ENCODE measurements around the gene DDR2. TPM values are rescaled to one million over a fixed set of nuclear protein-coding genes. Genes with fewer than 3 reads are reported as not detected.
"Not testable (repeated sequence)": the region's sequence is repeated elsewhere in the genome, so short reads cannot be mapped to it uniquely, and the experiment has no call there.

DDR2 gene
- total and polyA plus RNA-seq, 3 experiments from 2014 or later = 0.09 to 0.20 (median 0.13) TPM

DNA sequence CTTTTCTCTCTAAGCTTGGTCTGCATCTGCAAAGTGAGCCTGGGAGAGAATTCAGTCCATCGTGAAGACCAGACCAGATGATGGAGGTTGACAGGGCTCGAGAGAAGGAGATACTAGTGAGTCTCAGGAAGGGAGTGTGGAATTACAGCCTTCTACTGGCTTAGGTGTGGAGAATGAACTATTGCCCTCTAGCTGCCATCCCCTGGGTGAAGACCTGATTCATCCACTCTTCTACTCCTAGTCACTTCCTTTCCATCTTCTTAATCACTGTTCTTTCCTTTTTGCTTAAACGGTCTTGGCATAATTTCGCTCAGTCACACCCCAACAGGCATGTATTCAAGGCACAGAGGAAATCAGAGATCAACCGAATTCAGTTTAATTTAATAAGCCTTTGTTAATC lies 124.3 kb downstream of the DDR2 start:
- H3K9me3 Mint-ChIP-seq = peaks cover 0 to 3% (median 0%) of the 10 kb centered on the region in 5 donors
- no peaks in the 10 kb centered on the region for H3K36me3 ChIP-seq (ENCODE audit: insufficient read depth, low read length)
- H3K4me3 ChIP-seq (ENCODE audit: low read length) = no peak overlapping the region
- peaks cover 0 to 1% (median 0%) of the 10 kb centered on the region in 3 donors for H3K36me3 Mint-ChIP-seq
- POLR2A ChIA-PET = no interaction called here
- DNase-seq = no peak
- H3K4me3 Mint-ChIP-seq = no peak overlapping the region
- CTCF ChIA-PET = no interaction called here
- H3K27me3 Mint-ChIP-seq = no peaks in the 10 kb centered on the region
- H3K27ac Mint-ChIP-seq = no peak overlapping the region
- H3K27me3 ChIP-seq (ENCODE audit: insufficient read depth, low read length, poor library complexity, severe bottlenecking) = no peaks in the 10 kb centered on the region
- H3K4me1 ChIP-seq (ENCODE audit: insufficient read depth, low read length) = no peaks in the 10 kb centered on the region
- H3K4me1 Mint-ChIP-seq = no peaks in the 10 kb centered on the region
- no peaks in the 10 kb centered on the region for H3K9me3 ChIP-seq (ENCODE audit: low read length)
- no peak overlapping the region for H3K27ac ChIP-seq (ENCODE audit: low read depth, low read length)

DNA sequence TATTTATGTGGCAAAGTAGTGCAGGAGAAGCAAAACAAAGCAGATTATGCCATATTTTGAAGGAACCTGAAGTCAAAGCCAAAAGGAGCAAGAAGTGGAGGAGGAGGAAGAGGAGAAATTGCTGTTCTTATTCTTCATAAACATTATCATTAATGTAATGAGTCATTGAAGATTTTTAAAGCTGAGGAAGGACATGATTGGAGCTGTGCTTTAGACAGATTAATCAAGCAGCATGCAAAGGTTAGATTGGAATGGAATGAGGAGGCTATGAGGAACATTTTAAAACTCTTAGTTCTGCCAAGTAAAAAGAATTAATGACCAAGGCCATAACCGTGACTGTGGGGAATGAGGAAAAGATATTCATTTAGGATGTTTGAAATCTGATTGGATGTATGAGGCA lies 125.2 kb downstream of the DDR2 start:
- Histone ChIP-seq H3K9me3 (ENCODE audit: low read length) (no peaks in the 10 kb centered on the region), H3K27me3 (ENCODE audit: insufficient read depth, low read length, poor library complexity, severe bottlenecking) (no peaks in the 10 kb centered on the region), H3K27ac (ENCODE audit: low read depth, low read length) (no peak overlapping the region), H3K36me3 (ENCODE audit: insufficient read depth, low read length) (no peaks in the 10 kb centered on the region), H3K4me1 (ENCODE audit: insufficient read depth, low read length) (no peaks in the 10 kb centered on the region), H3K4me3 (ENCODE audit: low read length) (no peak overlapping the region)
- Mint-ChIP-seq H3K36me3 (peaks cover 0 to 1% (median 0%) of the 10 kb centered on the region in 3 donors), H3K27ac (no peak overlapping the region), H3K4me1 (no peaks in the 10 kb centered on the region), H3K27me3 (no peaks in the 10 kb centered on the region), H3K4me3 (no peak overlapping the region), H3K9me3 (no peaks in the 10 kb centered on the region)
- ChIA-PET POLR2A (no interaction called here), CTCF (no interaction called here)
- DNase-seq = no peak

DNA sequence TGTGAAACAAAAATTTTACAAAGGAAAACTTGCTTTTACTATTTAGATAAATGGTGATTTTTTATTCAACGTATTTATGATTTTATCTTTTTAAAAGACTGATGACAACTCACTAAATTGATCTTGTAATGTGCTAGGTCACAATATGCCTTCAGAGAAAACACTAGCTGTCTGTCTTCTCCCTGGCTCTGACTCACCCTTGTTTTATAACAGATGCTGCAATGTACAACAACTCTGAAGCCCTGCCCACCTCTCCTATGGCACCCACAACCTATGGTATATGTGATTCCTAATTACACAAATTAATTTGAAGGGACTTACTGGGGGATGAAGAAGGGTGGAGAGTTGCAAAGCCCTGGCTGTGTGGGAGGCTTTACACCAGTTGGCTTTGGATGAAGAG lies 133.5 kb downstream of the DDR2 start:
- POLR2A ChIA-PET = no interaction called here
- no peak overlapping the region for H3K4me3 ChIP-seq (ENCODE audit: low read length)
- no peaks in the 10 kb centered on the region for H3K4me1 ChIP-seq (ENCODE audit: insufficient read depth, low read length)
- no peak overlapping the region for H3K27ac ChIP-seq (ENCODE audit: low read depth, low read length)
- Mint-ChIP-seq H3K27ac (no peak overlapping the region), H3K36me3 (peaks cover 0 to 3% (median 0%) of the 10 kb centered on the region in 3 donors), H3K27me3 (peaks cover 0 to 3% of the 10 kb centered on the region in 2 donors), H3K4me3 (no peak overlapping the region), H3K9me3 (no peaks in the 10 kb centered on the region), H3K4me1 (no peaks in the 10 kb centered on the region)
- CTCF ChIA-PET = no interaction called here
- H3K27me3 ChIP-seq (ENCODE audit: insufficient read depth, low read length, poor library complexity, severe bottlenecking) = no peaks in the 10 kb centered on the region
- no peak for DNase-seq
- H3K9me3 ChIP-seq (ENCODE audit: low read length) = no peaks in the 10 kb centered on the region
- no peaks in the 10 kb centered on the region for H3K36me3 ChIP-seq (ENCODE audit: insufficient read depth, low read length)

DNA sequence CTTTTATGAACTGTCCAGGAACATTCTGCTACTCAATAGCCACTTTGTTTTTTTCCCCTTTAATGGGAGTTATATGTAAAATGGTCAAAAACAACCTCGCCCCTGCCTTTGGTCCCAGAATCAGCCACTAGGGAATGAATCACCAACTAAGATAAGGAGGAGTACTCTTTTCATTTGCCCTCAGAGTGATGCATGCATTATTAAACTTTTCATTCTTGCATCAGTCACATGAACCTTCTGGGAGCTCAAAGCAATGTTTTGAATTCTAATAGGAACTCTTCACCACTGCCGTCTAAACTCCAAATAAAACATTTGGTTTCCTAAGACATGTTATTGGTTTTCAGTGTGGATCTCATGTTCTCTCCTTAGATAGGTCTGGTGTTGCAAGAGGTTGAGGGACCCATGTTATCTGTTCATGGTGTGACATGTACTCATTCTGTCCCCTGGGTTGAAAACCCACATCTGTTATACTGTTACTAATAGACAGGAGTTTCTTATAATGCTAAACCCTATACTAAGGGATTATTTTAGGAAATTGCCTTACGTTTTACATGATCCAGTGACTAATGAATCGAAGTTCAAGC lies 140.4 kb downstream of the DDR2 start:
- H3K36me3 ChIP-seq (ENCODE audit: insufficient read depth, low read length) = no peaks in the 10 kb centered on the region
- no peaks in the 10 kb centered on the region for H3K4me1 ChIP-seq (ENCODE audit: insufficient read depth, low read length)
- Mint-ChIP-seq H3K36me3 (peaks cover 0 to 13% (median 2%) of the 10 kb centered on the region in 3 donors), H3K4me1 (no peaks in the 10 kb centered on the region), H3K27ac (no peak overlapping the region), H3K9me3 (peaks cover 0 to 4% (median 0%) of the 10 kb centered on the region in 5 donors), H3K4me3 (no peak overlapping the region), H3K27me3 (peaks cover 4 to 13% of the 10 kb centered on the region in 2 donors)
- CTCF ChIA-PET = no interaction called here
- no peak overlapping the region for H3K4me3 ChIP-seq (ENCODE audit: low read length)
- POLR2A ChIA-PET = no interaction called here
- no peak overlapping the region for H3K27ac ChIP-seq (ENCODE audit: low read depth, low read length)
- H3K9me3 ChIP-seq (ENCODE audit: low read length) = no peaks in the 10 kb centered on the region
- DNase-seq = no peak
- peaks cover 4% of the 10 kb centered on the region for H3K27me3 ChIP-seq (ENCODE audit: insufficient read depth, low read length, poor library complexity, severe bottlenecking)

DNA sequence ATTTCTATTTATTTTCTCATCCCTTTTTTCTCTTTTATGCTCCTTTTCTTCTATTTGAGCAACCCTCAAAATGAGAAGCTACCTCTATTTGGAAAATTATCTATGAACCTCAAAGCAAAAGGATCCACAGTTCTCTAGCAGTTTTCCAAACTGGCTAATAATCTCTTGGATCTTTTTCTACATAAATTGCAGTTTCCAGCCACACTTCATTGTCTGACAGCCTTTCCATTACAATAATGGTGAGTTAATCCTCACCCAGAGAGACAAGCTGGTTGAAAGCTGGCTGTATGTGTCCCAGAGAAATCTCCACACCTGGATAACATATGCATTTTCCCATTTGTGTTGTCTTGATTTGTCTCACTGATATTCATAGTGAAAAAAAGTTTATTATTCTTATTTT lies 141.7 kb downstream of the DDR2 start:
- no peak for DNase-seq
- CTCF ChIA-PET = no interaction called here
- Mint-ChIP-seq H3K4me1 (no peaks in the 10 kb centered on the region), H3K27ac (no peak overlapping the region), H3K9me3 (peaks cover 0 to 4% (median 0%) of the 10 kb centered on the region in 5 donors), H3K36me3 (peaks cover 0 to 13% (median 2%) of the 10 kb centered on the region in 3 donors), H3K4me3 (no peak overlapping the region), H3K27me3 (peaks cover 4 to 22% of the 10 kb centered on the region in 2 donors)
- POLR2A ChIA-PET = no interaction called here
- Histone ChIP-seq H3K9me3 (ENCODE audit: low read length) (no peaks in the 10 kb centered on the region), H3K27ac (ENCODE audit: low read depth, low read length) (no peak overlapping the region), H3K27me3 (ENCODE audit: insufficient read depth, low read length, poor library complexity, severe bottlenecking) (peaks cover 4% of the 10 kb centered on the region), H3K4me3 (ENCODE audit: low read length) (no peak overlapping the region), H3K4me1 (ENCODE audit: insufficient read depth, low read length) (no peaks in the 10 kb centered on the region), H3K36me3 (ENCODE audit: insufficient read depth, low read length) (no peaks in the 10 kb centered on the region)

DNA sequence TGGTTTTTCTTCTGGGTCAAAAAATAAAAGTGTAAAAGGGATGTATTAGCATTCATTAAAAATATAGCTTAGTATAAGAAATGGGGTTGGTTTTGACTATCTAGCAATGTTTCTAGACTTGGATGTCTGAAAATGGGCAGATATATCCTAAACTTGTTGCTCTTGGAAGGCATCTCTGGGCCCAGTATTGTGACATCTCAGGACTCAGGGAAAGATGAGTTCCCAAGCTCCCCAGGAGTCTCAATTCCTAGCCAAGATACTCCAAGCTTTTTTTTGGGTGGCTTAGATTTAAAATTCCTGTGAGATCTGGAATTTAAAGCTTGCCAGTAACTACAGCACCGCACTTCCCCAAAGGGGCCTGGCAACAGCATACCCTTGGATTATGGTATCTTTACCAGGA lies 146.8 kb downstream of the DDR2 start:
- CTCF ChIA-PET = no interaction called here
- POLR2A ChIA-PET = no interaction called here

DNA sequence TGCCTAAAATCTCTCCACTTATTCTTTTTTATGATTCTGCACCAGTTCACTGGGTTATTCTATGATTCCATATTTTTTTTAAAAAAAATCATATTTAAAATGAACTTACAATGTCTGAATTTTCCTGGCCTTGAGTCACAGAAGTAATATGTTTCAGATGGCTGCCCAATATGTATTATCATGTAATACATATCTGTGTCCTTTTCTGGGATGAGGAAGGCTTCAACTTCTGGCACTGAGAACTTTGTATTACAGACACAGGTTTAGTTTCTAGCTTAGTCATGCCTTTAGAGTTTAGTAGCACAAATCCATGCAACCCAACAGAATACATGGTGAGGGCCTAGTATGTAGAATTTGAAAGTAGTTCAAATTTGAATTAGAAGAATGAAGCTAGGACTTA lies 150.4 kb downstream of the DDR2 start:
- Mint-ChIP-seq H3K27me3 (peaks cover 4 to 20% of the 10 kb centered on the region in 2 donors), H3K27ac (no peak overlapping the region), H3K4me1 (no peaks in the 10 kb centered on the region), H3K36me3 (peaks cover 0 to 2% (median 0%) of the 10 kb centered on the region in 3 donors), H3K9me3 (no peaks in the 10 kb centered on the region), H3K4me3 (no peak overlapping the region)
- ChIA-PET CTCF (no interaction called here), POLR2A (no interaction called here)
- no peak overlapping the region for H3K4me3 ChIP-seq (ENCODE audit: low read length)
- no peak for DNase-seq
- H3K36me3 ChIP-seq (ENCODE audit: insufficient read depth, low read length) = no peaks in the 10 kb centered on the region
- H3K4me1 ChIP-seq (ENCODE audit: insufficient read depth, low read length) = no peaks in the 10 kb centered on the region
- H3K9me3 ChIP-seq (ENCODE audit: low read length) = no peaks in the 10 kb centered on the region
- no peaks in the 10 kb centered on the region for H3K27me3 ChIP-seq (ENCODE audit: insufficient read depth, low read length, poor library complexity, severe bottlenecking)
- H3K27ac ChIP-seq (ENCODE audit: low read depth, low read length) = no peak overlapping the region

More for the DNA sequence above, 146.8 kb downstream of the DDR2 start:
- Mint-ChIP-seq H3K27me3 (peaks cover 8 to 23% of the 10 kb centered on the region in 2 donors), H3K36me3 (peaks cover 0 to 8% (median 2%) of the 10 kb centered on the region in 3 donors), H3K27ac (no peak overlapping the region), H3K4me1 (no peaks in the 10 kb centered on the region), H3K9me3 (peaks cover 0 to 4% (median 0%) of the 10 kb centered on the region in 5 donors), H3K4me3 (no peak overlapping the region)
- Histone ChIP-seq H3K4me1 (ENCODE audit: insufficient read depth, low read length) (no peaks in the 10 kb centered on the region), H3K9me3 (ENCODE audit: low read length) (no peaks in the 10 kb centered on the region), H3K27ac (ENCODE audit: low read depth, low read length) (no peak overlapping the region), H3K36me3 (ENCODE audit: insufficient read depth, low read length) (no peaks in the 10 kb centered on the region), H3K4me3 (ENCODE audit: low read length) (no peak overlapping the region), H3K27me3 (ENCODE audit: insufficient read depth, low read length, poor library complexity, severe bottlenecking) (peaks cover 4% of the 10 kb centered on the region)
- DNase-seq = no peak

DNA sequence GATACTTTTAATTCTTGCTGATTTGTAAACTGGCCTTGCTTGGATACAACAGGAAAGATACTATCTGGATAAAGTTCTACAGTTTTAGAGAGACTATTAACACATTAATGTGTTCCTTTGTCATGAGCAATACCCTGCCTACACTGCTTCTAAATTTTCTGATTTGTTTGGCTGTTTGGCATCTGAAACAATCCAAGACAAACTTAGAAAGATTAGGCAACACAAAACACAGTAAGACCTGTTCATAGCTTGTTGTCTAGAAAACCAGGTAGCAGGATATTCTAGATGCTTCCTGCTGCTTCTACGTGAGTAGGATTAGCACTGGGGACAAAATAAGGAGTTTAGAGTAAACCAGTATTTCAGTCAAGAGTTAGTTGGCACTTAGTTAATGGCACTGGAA lies 152.7 kb downstream of the DDR2 start:
- peaks cover 3 to 10% of the 10 kb centered on the region in 2 donors for H3K27me3 Mint-ChIP-seq
- CTCF ChIA-PET; H3K4me3 Mint-ChIP-seq; H3K27me3 ChIP-seq (ENCODE audit: insufficient read depth, low read length, poor library complexity, severe bottlenecking); H3K4me3 ChIP-seq (ENCODE audit: low read length); H3K27ac Mint-ChIP-seq; H3K9me3 Mint-ChIP-seq; H3K27ac ChIP-seq (ENCODE audit: low read depth, low read length); H3K36me3 ChIP-seq (ENCODE audit: insufficient read depth, low read length); POLR2A ChIA-PET; H3K4me1 ChIP-seq (ENCODE audit: insufficient read depth, low read length); H3K9me3 ChIP-seq (ENCODE audit: low read length); H3K4me1 Mint-ChIP-seq; H3K36me3 Mint-ChIP-seq; DNase-seq: not testable (repeated sequence)

DNA sequence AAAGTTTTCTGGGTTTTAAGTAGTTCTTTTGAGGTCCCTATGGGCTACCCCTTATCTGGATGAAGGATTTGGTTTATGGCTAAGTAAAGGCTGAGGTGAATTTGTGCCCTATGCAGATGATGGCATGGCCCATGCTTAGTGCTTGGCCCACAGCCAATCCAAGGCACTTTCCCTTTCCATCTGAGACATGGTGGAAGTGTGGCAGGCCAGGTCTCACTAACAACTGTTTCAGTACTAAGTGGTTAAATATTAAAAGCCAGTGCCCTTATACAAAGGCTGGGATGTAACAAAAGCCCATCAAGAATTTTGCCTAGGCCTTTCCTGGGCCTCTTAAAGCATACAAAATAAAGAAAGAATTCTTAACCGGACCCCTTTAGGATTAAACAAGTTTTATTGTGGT lies 156.5 kb downstream of the DDR2 start:
- CTCF ChIA-PET = not testable (repeated sequence)

More for the DNA sequence above, 156.5 kb downstream of the DDR2 start:
- H3K27ac ChIP-seq (ENCODE audit: low read depth, low read length); POLR2A ChIA-PET; H3K4me3 ChIP-seq (ENCODE audit: low read length); H3K36me3 ChIP-seq (ENCODE audit: insufficient read depth, low read length); H3K9me3 Mint-ChIP-seq; H3K9me3 ChIP-seq (ENCODE audit: low read length); H3K27me3 Mint-ChIP-seq; DNase-seq; H3K4me1 ChIP-seq (ENCODE audit: insufficient read depth, low read length); H3K4me3 Mint-ChIP-seq; H3K27me3 ChIP-seq (ENCODE audit: insufficient read depth, low read length, poor library complexity, severe bottlenecking): not testable (repeated sequence)
- Mint-ChIP-seq H3K4me1 (peaks cover 5 to 18% (median 10%) of the 10 kb centered on the region in 3 donors), H3K36me3 (peaks cover 0 to 17% (median 2%) of the 10 kb centered on the region in 3 donors), H3K27ac (peak overlapping the region in 3 of 8 donors; percentile 58 to 75 (median 68))
